ENCODE data around the gene TMCO2.

Gene TMCO2

GRCh38 chr1:40258445-40258769 lies 10.7 kb downstream of the TMCO2 start:
- DNase-seq: no peak

GRCh38 chr1:40264354-40264781 lies 16.6 kb downstream of the TMCO2 start:
- DNase-seq: no peak

GRCh38 chr1:40265298-40265697 lies 17.6 kb downstream of the TMCO2 start:
- DNase-seq: no peak

- no peak for DNase-seq
Observed at GRCh38 chr1:40265919-40266318, 18.2 kb downstream of the TMCO2 start.

DNA sequence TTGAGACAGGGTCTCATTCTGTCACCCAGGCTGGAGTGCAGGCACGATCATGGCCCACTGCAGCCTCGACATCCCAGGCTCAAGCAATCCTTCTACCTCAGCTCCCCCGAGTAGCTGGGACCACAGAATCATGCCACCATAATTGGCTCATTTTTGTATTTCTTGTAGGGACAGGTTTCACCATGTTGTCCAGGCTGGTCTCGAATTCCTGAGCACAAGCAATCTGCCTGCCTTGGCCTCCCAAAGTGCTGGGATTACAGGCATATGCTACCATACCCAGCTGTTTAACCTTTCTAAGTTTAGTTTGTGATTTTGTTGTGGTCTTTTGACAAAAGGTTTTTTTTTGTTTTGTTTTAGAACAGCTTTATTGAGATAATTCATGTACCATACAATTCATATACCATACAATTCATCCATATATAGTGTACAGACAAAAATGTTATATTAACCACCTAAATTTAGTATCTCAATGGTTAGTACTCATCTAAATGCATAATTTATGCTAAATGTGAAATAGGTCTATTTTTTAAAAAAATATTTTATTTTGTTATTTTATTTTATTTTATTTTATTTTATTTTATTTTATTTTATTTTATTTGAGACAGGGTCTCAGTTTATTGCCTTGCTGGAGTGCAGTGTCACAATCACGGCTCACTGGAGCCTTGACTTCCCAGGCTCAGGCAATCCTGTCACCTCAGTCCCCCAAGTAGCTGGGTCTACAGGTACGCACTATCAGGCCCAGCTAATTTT lies 19.2 kb downstream of the TMCO2 start:
- no peak for DNase-seq

DNA sequence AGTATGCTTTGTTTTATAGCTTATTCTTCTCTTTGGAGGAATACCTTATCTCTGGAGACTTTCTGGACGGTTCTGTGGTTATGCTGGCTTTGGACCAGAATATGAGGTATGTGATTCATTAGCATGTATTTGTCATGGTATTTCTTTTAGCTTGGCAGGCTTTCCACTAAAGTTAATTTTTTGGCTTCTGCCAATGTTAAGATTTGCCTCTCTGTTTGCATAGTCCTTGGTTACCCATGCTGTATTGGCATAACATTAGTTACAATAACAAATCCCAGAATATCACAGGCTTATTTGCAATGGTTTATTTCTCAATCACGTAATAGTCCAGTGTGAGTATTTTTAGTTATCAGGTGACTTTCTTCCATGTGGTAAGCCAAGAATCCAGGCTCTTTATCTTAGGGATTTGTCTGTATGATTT lies 20.0 kb downstream of the TMCO2 start:
- DNase-seq: no peak

DNA sequence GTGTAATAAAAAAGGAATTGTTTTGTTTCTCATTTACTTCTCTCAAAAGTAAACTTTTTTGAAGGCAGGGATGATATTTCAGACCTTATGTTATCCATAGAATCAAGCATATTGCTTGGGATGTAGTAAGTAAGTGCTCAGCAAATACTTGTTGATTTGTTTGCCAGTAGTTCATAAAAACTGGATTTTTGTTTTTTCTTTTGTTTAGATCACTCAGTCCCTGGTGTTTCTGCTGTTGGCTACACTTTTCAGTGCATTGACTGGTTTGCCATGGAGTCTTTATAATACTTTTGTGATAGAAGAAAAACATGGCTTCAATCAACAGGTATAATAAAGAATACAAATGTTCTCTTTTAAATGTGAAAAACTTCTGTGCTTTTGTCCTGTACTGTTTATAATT lies 20.5 kb downstream of the TMCO2 start:
- DNase-seq: no peak

DNA sequence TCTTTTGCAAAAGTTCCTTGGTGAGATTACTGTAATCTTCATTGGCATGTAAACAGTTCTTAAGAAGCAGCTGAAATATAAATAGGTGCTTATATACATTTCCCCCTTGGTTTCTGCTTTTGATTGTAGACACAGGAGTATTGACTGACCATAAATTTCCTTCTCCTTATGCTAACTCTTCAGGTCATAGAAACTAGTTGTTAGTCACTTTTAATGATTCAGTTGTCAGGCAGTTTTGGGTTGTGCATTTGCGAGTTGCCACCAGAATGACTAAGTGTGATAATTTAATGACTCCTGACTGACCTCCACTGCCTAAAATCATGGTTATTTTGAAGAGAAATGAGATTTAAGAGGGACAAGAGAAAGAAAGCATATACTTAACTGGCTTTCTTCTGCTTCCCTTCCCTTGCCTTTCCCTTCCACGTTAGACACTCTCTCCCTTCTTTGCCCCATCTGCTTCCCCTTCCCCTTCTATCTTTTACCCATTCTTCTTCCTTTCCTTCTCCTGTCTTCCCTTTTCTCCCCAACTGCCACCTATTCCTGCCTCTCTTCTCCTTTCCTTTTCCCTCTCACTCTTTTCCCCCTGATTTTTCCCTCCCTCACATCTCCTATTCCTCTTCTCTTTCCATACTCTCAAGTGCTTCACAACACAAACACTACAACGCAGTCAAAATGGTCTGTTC lies 22.6 kb downstream of the TMCO2 start:
- DNase-seq: no peak

- no peak for DNase-seq
Observed at GRCh38 chr1:40272653-40273213, 25.0 kb downstream of the TMCO2 start.

- DNase-seq: no peak
Observed at GRCh38 chr1:40273547-40274166, 25.9 kb downstream of the TMCO2 start.

DNA sequence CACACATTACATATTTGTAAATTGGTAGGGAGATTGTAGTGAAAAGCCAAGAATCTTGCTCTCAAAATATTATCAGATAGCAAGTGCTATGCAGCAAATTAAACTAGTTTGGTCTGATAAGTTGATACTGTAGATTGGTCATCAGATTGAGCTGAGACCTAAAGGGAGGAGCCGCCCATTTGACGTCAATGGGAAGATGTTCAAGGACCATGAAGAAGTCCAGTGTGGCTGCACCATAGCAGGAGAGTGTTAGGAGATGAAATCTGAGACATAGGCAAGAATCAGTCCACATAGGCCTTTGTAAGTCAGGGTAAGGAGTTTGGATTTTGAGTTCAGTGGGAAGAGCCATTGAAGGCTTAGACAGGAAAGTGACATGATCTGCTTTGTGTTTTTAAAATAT lies 26.6 kb downstream of the TMCO2 start:
- DNase-seq: no peak

DNA sequence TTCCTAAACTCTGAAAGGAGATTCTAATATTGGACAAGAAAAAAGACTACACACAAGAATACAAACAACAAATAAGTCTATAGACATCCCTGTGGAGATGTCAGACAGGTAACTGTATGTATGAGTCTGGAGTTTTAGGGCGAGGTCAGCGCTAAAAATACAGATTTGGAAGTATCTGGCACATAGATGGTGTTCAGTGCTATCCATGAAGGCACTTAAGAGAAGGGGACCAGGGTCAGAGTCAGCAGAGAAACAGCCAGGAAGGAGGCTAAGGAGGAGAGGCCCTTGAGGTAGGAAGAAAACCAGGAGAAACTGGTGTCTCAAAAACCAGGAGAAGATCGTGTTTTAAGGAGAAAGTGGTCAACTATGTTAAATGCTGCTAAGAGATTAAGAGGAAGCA lies 28.4 kb downstream of the TMCO2 start:
- DNase-seq: no peak

DNA sequence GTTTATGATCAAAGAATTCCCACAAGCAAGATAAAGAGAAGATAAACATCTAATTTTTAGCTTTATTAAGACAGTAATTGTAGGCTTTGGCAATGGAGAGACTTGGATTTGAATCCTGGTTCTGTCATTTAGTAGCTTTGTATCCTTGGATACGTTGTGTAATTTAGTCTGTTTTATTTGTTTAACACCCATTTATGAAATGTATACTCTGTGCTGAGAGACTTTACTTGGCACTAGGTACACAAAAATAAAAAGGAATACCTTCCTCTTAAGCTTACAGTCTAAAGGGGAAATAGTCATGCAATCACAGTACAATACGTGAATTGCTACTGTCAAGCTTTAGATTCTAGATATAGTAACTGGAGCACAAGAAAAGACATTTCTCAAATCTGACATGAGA lies 34.1 kb downstream of the TMCO2 start:
- DNase-seq: no peak

- DNase-seq: no peak
Observed at GRCh38 chr1:40291293-40291692, 43.6 kb downstream of the TMCO2 start.

- DNase-seq: no peak
Observed at GRCh38 chr1:40299366-40300248, 51.9 kb downstream of the TMCO2 start.

DNA sequence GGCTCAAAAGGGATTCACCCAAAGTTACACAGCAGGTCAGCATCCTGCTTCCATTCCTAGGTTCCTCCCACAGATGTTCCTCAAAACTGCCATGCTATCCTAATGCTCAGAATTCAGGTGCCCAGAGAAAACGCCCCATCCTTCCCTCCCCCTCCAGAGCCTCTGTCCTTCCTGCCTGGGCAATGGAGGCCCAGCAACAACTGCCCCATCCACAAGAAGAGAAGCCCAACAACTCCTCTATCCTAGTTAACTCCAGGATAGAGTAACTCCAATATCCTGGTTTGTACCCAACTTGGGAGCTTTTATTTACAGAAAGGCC lies 52.5 kb downstream of the TMCO2 start:
- DNase-seq: no peak

DNA sequence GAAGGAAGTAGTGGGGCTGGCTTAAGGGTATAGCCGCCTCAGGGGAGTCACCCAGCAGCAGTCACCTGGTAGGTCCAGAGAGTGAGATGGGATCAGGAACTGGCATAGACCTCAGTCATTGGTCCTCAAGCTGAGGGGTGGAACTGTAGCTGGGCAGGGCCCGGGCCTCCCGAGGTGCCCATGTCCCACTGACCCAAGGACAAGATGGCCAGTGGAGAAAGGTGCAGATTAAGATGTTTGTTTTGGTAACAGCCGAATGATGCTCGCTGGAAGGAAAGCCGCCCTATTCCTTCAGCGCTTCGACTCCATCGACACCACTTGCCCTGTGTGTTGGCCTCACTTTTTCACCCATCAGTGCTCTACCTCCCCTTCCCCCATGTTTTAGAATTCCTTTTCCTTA lies 52.9 kb downstream of the TMCO2 start:
- no peak for DNase-seq

DNA sequence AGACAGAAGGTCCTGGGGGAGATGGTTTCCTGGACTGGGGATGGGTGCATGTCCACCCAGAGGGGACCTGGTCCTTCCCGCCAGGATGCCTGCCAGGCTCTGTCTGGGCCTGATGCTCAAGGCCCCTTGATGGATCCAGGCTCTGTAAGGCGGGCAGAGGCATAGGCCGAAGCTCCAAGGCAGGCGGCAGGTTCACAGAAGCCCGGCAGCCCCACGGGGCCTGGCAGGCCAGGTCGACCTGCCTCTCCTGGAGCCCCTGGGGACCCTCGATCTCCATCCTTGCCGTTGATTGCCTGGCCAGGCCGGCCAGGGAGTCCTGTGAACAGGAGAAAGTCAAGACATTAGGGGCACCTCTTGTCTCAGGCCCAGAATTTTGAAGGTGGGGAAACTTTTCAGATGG lies 53.3 kb downstream of the TMCO2 start:
- no peak for DNase-seq

Data from NCI-H187 (cell line).